IPS-20b (cell line): Measurements from ENCODE around the gene F11R.
A peak's percentile ranks its signal among the peaks of the same experiment; 100 is the strongest.
"Not testable (repeated sequence)": the region's sequence is repeated elsewhere in the genome, so short reads cannot be mapped to it uniquely, and the experiment has no call there.

Experiments used
- H3K27ac ChIP-seq: one replicate; pipeline ENCODE4 v1.5.1; 2013; ENCODE audit warnings: low read length
- H3K27me3 ChIP-seq: 2 replicates; pipeline ENCODE4 v1.6.1; 2013; ENCODE audit warnings: mild to moderate bottlenecking, low read length, inconsistent platforms; ENCODE audit not compliant: insufficient read depth
- H3K36me3 ChIP-seq: 2 replicates; pipeline ENCODE4 v1.6.1; 2013; ENCODE audit warnings: low read depth, mild to moderate bottlenecking, inconsistent platforms, low read length, moderate library complexity; ENCODE audit not compliant: insufficient read depth
- H3K4me1 ChIP-seq: 2 replicates; pipeline ENCODE4 v1.6.1; 2013; ENCODE audit warnings: mild to moderate bottlenecking, control low read depth, inconsistent platforms, low read length, moderate library complexity; ENCODE audit not compliant: insufficient read depth
- H3K4me3 ChIP-seq: 2 replicates; pipeline ENCODE4 v1.5.1; 2013; ENCODE audit warnings: mild to moderate bottlenecking, low read length, inconsistent platforms
- H3K9ac ChIP-seq: 2 replicates; pipeline ENCODE4 v1.6.1; 2013; ENCODE audit warnings: low read depth, mild to moderate bottlenecking, inconsistent platforms, low read length, moderate library complexity
- H3K9me3 ChIP-seq: 2 replicates; pipeline ENCODE4 v1.6.1; 2013; ENCODE audit warnings: mild to moderate bottlenecking, low read depth, low read length, inconsistent platforms; ENCODE audit not compliant: insufficient read depth

The F11R gene

GRCh38 chr1:161019111-161019660 lies 1.8 kb downstream of the F11R start:
- Histone ChIP-seq H3K4me3 (peak overlapping the region; percentile 87), H3K9ac (peak overlapping the region; percentile 97; the same call in 1 of the 2 replicates), H3K4me1 (peaks cover 27% of the 10 kb centered on the region)
- H3K27me3 ChIP-seq, H3K9me3 ChIP-seq, H3K27ac ChIP-seq, H3K36me3 ChIP-seq: not testable (repeated sequence)

- Histone ChIP-seq H3K36me3 (no peaks in the 10 kb centered on the region; the same call in none of the 2 replicates), H3K9me3 (no peaks in the 10 kb centered on the region), H3K9ac (peak overlapping the region; percentile 24; the same call in 1 of the 2 replicates), H3K4me3 (peak overlapping the region; percentile 87), H3K4me1 (peaks cover 32% of the 10 kb centered on the region), H3K27me3 (no peaks in the 10 kb centered on the region), H3K27ac (peak overlapping the region; percentile 43)
Measured at GRCh38 chr1:161018631-161018930, 2.4 kb downstream of the F11R start.

GRCh38 chr1:161017756-161018630 lies 3.0 kb downstream of the F11R start:
- H3K9me3 ChIP-seq, result no peaks in the 10 kb centered on the region
- peak overlapping the region; percentile 43 for H3K27ac ChIP-seq
- H3K4me1 ChIP-seq, result peaks cover 38% of the 10 kb centered on the region
- H3K4me3 ChIP-seq, result peak overlapping the region; percentile 87
- H3K27me3 ChIP-seq, result no peaks in the 10 kb centered on the region
- H3K36me3 ChIP-seq, result peaks cover 6% of the 10 kb centered on the region
- H3K9ac ChIP-seq, result peak overlapping the region; percentile 24; the same call in 1 of the 2 replicates

GRCh38 chr1:161017181-161017580 lies 3.8 kb downstream of the F11R start:
- not testable (repeated sequence) for H3K9me3 ChIP-seq, H3K36me3 ChIP-seq, H3K27me3 ChIP-seq, H3K27ac ChIP-seq, H3K4me3 ChIP-seq
- 0 out of 2 replicates have a peak overlapping the region, but pooled peaks have one; percentile 24 for H3K9ac ChIP-seq
- H3K4me1 ChIP-seq, result peaks cover 40% of the 10 kb centered on the region

GRCh38 chr1:161016683-161017082 lies 4.3 kb downstream of the F11R start:
- not testable (repeated sequence) for H3K27me3 ChIP-seq, H3K4me3 ChIP-seq, H3K9ac ChIP-seq, H3K27ac ChIP-seq, H3K9me3 ChIP-seq
- Histone ChIP-seq H3K36me3 (peaks cover 10% of the 10 kb centered on the region), H3K4me1 (peaks cover 36% of the 10 kb centered on the region)

GRCh38 chr1:161013488-161014230 lies 7.3 kb downstream of the F11R start:
- H3K9ac ChIP-seq, result no peak overlapping the region; the same call in 1 of the 2 replicates
- H3K4me1 ChIP-seq, result peaks cover 32% of the 10 kb centered on the region
- no peaks in the 10 kb centered on the region for H3K9me3 ChIP-seq
- H3K36me3 ChIP-seq, result peaks cover 23% of the 10 kb centered on the region
- no peaks in the 10 kb centered on the region for H3K27me3 ChIP-seq
- H3K4me3 ChIP-seq, result peak overlapping the region; percentile 28; the same call in 1 of the 2 replicates
- H3K27ac ChIP-seq, result peak overlapping the region; percentile 35

GRCh38 chr1:161013131-161013487 lies 7.8 kb downstream of the F11R start:
- no peaks in the 10 kb centered on the region for H3K9me3 ChIP-seq
- peak overlapping the region; percentile 35 for H3K27ac ChIP-seq
- H3K4me3 ChIP-seq, result no peak overlapping the region
- H3K36me3 ChIP-seq, result peaks cover 27% of the 10 kb centered on the region
- H3K27me3 ChIP-seq, result no peaks in the 10 kb centered on the region
- H3K4me1 ChIP-seq, result peaks cover 26% of the 10 kb centered on the region
- no peak overlapping the region; the same call in 1 of the 2 replicates for H3K9ac ChIP-seq

GRCh38 chr1:161012420-161012819 lies 8.5 kb downstream of the F11R start:
- peaks cover 20% of the 10 kb centered on the region for H3K4me1 ChIP-seq
- H3K4me3 ChIP-seq, result no peak overlapping the region
- H3K27me3 ChIP-seq, result no peaks in the 10 kb centered on the region
- no peak overlapping the region for H3K9ac ChIP-seq
- no peaks in the 10 kb centered on the region for H3K9me3 ChIP-seq
- peaks cover 27% of the 10 kb centered on the region; the same call in 1 of the 2 replicates for H3K36me3 ChIP-seq
- no peak overlapping the region for H3K27ac ChIP-seq

GRCh38 chr1:161009602-161010211 lies 11.2 kb downstream of the F11R start:
- Histone ChIP-seq H3K27me3 (no peaks in the 10 kb centered on the region), H3K9me3 (no peaks in the 10 kb centered on the region), H3K4me3 (no peak overlapping the region), H3K27ac (no peak overlapping the region), H3K9ac (no peak overlapping the region), H3K36me3 (peaks cover 31% of the 10 kb centered on the region; the same call in 1 of the 2 replicates), H3K4me1 (peaks cover 17% of the 10 kb centered on the region)

- Histone ChIP-seq H3K27me3 (no peaks in the 10 kb centered on the region), H3K4me1 (peaks cover 11% of the 10 kb centered on the region; the same call in 1 of the 2 replicates), H3K4me3 (no peak overlapping the region), H3K9ac (no peak overlapping the region), H3K27ac (no peak overlapping the region), H3K36me3 (peaks cover 31% of the 10 kb centered on the region; the same call in 1 of the 2 replicates), H3K9me3 (no peaks in the 10 kb centered on the region)
Measured at GRCh38 chr1:161008869-161009510, 12.0 kb downstream of the F11R start.

GRCh38 chr1:161007369-161007768 lies 13.6 kb downstream of the F11R start:
- no peaks in the 10 kb centered on the region for H3K9me3 ChIP-seq
- H3K36me3 ChIP-seq, result peaks cover 26% of the 10 kb centered on the region; the same call in 1 of the 2 replicates
- H3K27me3 ChIP-seq, result no peaks in the 10 kb centered on the region
- no peak overlapping the region for H3K9ac ChIP-seq
- H3K4me1 ChIP-seq, result no peaks in the 10 kb centered on the region
- no peak overlapping the region for H3K27ac ChIP-seq
- no peak overlapping the region for H3K4me3 ChIP-seq
